Kidney (tissue), 14 donors: ENCODE measurements around the gene PALM3. TPM values are rescaled to one million over a fixed set of nuclear protein-coding genes. Genes with fewer than 3 reads are reported as not detected.
A peak's percentile ranks its signal among the peaks of the same experiment; 100 is the strongest.

Source experiments
- DNase-seq, 5 donors: peaks; one replicate each; pipeline ENCODE4 v3.0.0-alpha.2; 2013 to 2020
- FAIRE-seq: peaks from 2 replicates; lab custom pipeline; 2012; peaks lifted over from hg19 to GRCh38; lab: Jason Lieb, UNC
- H3K27ac ChIP-seq, 2 donors: one replicate each; pipeline ENCODE4 v1.7.0; 2013; ENCODE audit warnings: low read depth in 2 of 2, low read length in 2 of 2, inconsistent platforms in 1 of 2
- H3K27me3 ChIP-seq: one replicate; pipeline ENCODE4 v1.7.1; 2013; ENCODE audit warnings: low read length, inconsistent platforms; ENCODE audit not compliant: control insufficient read depth, insufficient read depth
- H3K36me3 ChIP-seq, 3 donors: one replicate each; pipeline versions ENCODE4 v1.7.0 to v1.7.1; 2013; ENCODE audit warnings: low read length in 3 of 3, control low read depth in 1 of 3, inconsistent platforms in 1 of 3; ENCODE audit not compliant: insufficient read depth in 3 of 3, control insufficient read depth in 2 of 3
- H3K4me1 ChIP-seq, 3 donors: one replicate each; pipeline versions ENCODE4 v1.7.0 to v1.7.1; 2013; ENCODE audit warnings: low read length in 3 of 3, inconsistent platforms in 1 of 3, low read depth in 1 of 3; ENCODE audit not compliant: control insufficient read depth in 2 of 3, insufficient read depth in 2 of 3
- H3K4me3 ChIP-seq, 3 donors: one replicate each; pipeline versions ENCODE4 v1.7.0 to v1.8.1; 2013; ENCODE audit warnings: low read length in 3 of 3, control low read depth in 1 of 3, inconsistent platforms in 1 of 3
- H3K9ac ChIP-seq, 3 donors: one replicate each; pipeline versions ENCODE4 v1.7.0 to v1.7.1; 2013; ENCODE audit warnings: low read length in 3 of 3, control low read depth in 1 of 3, inconsistent platforms in 1 of 3
- H3K9me3 ChIP-seq, 3 donors: one replicate each; pipeline versions ENCODE4 v1.7.0 to v1.7.1; 2013; ENCODE audit warnings: low read length in 3 of 3, control low read depth in 1 of 3, inconsistent platforms in 1 of 3; ENCODE audit not compliant: control insufficient read depth in 2 of 3, insufficient read depth in 1 of 3
- CTCF ChIP-seq: IDR thresholded peaks from 3 replicates; pipeline ENCODE4 v1.5.1; 2012; ENCODE audit warnings: mild to moderate bottlenecking, moderate library complexity, borderline replicate concordance; ENCODE audit not compliant: insufficient read depth; ENCODE audit errors: extremely low read depth
- intact Hi-C: fragments of 100-400 bp; cut with DNase I; formaldehyde crosslinking; loops from one replicate; pipeline ENCODE4 v1.11.1; 2022
- polyA plus RNA-seq: library from polyadenylated mRNA; stranded (reverse); fragments of 350-450 nt; fragmentation: Illumina TruSeq; extraction: RNeasy Lipid Tissue Mini Kit (QIAGEN cat#74804); gene quantifications from one replicate; pipeline ENCODE4 v1.2.3, GENCODE V29; 2014; ENCODE audit warnings: low read depth, low replicate concordance; ENCODE audit not compliant: insufficient read depth
- total RNA-seq: library from RNA; stranded (reverse); fragmentation: NEBNext Ultra II Directional; extraction: Animal tissue kit (Norgen Biotek cat#: 25700); gene quantifications from one replicate; pipeline ENCODE4 v1.2.1, GENCODE V29; 2021
- donor health status: control.
- donor health status: control.
- donor health status: control.
- donor health status: control.
- donor health status: control.
- donor health status: DM: yes; HTN: yes; CAD: no.
- donor health status: Normal renal cell carcinoma (clear cell type).

The PALM3 gene
- total and polyA plus RNA-seq, 2 donors from 2014 or later, result 19.4 to 45.8 TPM

GRCh38 chr19:14091081-14091812 is 29.4 kb upstream of the PALM3 start:
- Histone ChIP-seq H3K27ac (peak overlapping the region; percentile 92 to 94), H3K4me3 (peak overlapping the region; percentile 73 to 82 (median 74)), H3K27me3 (no peaks in the 10 kb centered on the region), H3K9me3 (peaks cover 0 to 8% (median 4%) of the 10 kb centered on the region in 3 donors), H3K4me1 (no peaks in the 10 kb centered on the region), H3K36me3 (peaks cover 0 to 2% (median 2%) of the 10 kb centered on the region in 3 donors), H3K9ac (peak overlapping the region; percentile 51 to 87 (median 85))
- no peak for TF ChIP-seq CTCF
- DNase-seq, result peak; percentile 73 to 95 (median 88)
- intact Hi-C loops, result no loop called here
- FAIRE-seq, result no peak

GRCh38 chr19:14090509-14091080 is 28.7 kb upstream of the PALM3 start, which contains the start of gene SAMD1:
TSS of gene SAMD1 (minus strand) at chr19:14090751.
- peak within 1 kb of the TSS; percentile 51 to 87 (median 85) for H3K9ac ChIP-seq
- no peaks in the 10 kb centered on the region for H3K27me3 ChIP-seq
- H3K4me3 ChIP-seq, result peak within 1 kb of the TSS; percentile 73 to 82 (median 74)
- peaks cover 0 to 2% (median 2%) of the 10 kb centered on the region in 3 donors for H3K36me3 ChIP-seq
- TF ChIP-seq CTCF, result no peak
- H3K4me1 ChIP-seq, result no peaks in the 10 kb centered on the region
- FAIRE-seq (no peak), DNase-seq (peak; percentile 91 to 98 (median 95))
- intact Hi-C loops, result no loop called here
- H3K9me3 ChIP-seq, result peaks cover 0 to 8% (median 4%) of the 10 kb centered on the region in 3 donors
- peak within 1 kb of the TSS; percentile 92 to 94 for H3K27ac ChIP-seq

DNA sequence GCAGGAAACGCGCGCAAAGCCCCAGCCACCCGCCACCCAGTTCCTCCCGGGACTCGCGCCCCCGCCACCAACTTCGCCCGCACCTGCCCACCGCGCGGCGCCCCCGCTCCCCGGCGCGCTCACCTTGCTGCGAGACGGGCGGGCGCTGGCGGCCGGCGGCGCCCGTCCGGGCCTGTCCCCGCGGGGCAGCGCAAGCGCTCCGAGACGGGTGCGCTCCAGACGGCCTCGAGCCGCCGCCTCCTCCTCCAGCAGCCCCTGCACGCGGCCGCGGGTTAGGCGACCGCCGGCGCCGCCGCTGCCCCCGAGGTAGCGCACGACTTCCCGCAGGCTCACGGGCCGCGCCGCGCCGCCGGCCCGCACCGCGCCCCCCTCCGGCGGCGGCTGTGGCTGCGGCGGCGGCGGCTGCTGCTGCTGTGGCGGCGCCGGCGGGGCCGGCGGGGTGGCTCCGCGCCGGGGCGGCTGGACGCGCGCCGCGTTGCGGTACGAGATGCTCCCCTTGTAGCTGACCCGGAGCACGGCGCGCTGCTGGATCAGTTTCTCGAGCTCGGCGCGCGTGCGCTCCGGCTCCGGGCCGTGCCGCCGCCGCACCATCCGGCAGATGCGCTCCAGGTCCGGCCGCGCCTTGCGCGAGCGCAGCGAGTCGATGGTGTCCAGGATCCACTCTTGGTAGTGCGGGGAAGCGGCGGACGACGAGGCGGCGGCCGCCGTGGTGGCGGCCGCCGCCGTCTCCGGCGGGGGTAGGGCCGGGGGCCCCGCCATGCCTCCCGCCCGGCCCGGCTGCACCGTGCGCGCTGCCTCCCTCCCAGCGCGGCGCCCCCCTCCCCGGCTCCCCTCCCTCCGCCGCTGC is 28.0 kb upstream of the PALM3 start:
- no peak for TF ChIP-seq CTCF
- Histone ChIP-seq H3K36me3 (peaks cover 0 to 2% (median 2%) of the 10 kb centered on the region in 3 donors), H3K9me3 (peaks cover 0 to 8% (median 4%) of the 10 kb centered on the region in 3 donors), H3K9ac (no peak overlapping the region), H3K27me3 (no peaks in the 10 kb centered on the region), H3K4me3 (peak overlapping the region in 2 of 3 donors; percentile 31 to 44), H3K4me1 (no peaks in the 10 kb centered on the region), H3K27ac (peak overlapping the region in 1 of 2 donors; percentile 47)
- DNase-seq (peak; percentile 55 to 87 (median 71)), FAIRE-seq (no peak)
- intact Hi-C loops, result no loop called here
